OCI-LY7 (cell line): ENCODE results near the gene NXPH3.

Experiments
- EZH2phosphoT487 ChIP-seq: fragments of 200-600 bp; sonication (generic); IDR thresholded peaks from 2 replicates; pipeline ENCODE4 v1.6.1; 2018; ENCODE audit warnings: low read depth, borderline replicate concordance, mild to moderate bottlenecking, mixed run types, antibody characterized with exemption, low read length, moderate library complexity, mixed read lengths
- TF ChIP-seq, protein P1 (sequence below): fragments of 200-600 bp; sonication (generic); conservative IDR thresholded peaks from 2 replicates; pipeline ENCODE4 v1.5.1; 2014; ENCODE audit warnings: mild to moderate bottlenecking, antibody characterized with exemption, low read length, moderate library complexity, mixed read lengths

DNA sequence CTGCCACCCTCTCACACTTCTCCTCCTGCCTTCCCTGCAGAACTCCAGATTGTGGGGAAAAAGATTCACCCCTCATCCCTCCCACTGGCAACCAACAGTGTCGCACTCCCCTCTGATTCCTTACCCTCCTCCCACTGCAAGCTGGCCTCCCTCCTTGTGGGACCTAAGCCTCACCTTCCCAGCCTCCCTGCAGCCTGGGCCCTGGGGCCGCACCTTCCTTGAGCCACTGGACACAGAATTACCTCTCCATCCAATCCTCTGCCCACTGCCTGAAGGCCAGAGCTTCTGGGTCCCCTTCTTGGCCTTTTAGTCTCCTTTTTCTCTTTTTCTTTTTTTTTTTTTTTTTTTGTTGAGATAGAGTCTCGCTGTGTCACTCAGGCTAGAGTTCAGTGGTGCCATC lies 46.7 kb upstream of the NXPH3 start:
- TF ChIP-seq, protein P1, sequence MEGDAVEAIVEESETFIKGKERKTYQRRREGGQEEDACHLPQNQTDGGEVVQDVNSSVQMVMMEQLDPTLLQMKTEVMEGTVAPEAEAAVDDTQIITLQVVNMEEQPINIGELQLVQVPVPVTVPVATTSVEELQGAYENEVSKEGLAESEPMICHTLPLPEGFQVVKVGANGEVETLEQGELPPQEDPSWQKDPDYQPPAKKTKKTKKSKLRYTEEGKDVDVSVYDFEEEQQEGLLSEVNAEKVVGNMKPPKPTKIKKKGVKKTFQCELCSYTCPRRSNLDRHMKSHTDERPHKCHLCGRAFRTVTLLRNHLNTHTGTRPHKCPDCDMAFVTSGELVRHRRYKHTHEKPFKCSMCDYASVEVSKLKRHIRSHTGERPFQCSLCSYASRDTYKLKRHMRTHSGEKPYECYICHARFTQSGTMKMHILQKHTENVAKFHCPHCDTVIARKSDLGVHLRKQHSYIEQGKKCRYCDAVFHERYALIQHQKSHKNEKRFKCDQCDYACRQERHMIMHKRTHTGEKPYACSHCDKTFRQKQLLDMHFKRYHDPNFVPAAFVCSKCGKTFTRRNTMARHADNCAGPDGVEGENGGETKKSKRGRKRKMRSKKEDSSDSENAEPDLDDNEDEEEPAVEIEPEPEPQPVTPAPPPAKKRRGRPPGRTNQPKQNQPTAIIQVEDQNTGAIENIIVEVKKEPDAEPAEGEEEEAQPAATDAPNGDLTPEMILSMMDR, result no peak
- TF ChIP-seq EZH2phosphoT487, result no peak
